Activated naive CD8-positive, alpha-beta T cell treated with anti-CD3 and anti-CD28 coated beads, Interleukin-2, amount 50 U/mL, for 16 hours (primary cell): ENCODE results near the gene AADAT.
"Not testable (repeated sequence)": the region's sequence is repeated elsewhere in the genome, so short reads cannot be mapped to it uniquely, and the experiment has no call there.

Source experiments
- DNase-seq: peaks from one replicate; pipeline ENCODE4 v3.0.0-alpha.2; 2020; ENCODE audit warnings: low read depth, low spot score

The AADAT gene

GRCh38 chr4:170090352-170091052 is 746 bp upstream of the AADAT start:
- no peak for DNase-seq

- DNase-seq, result no peak
Measured at GRCh38 chr4:170089274-170089667, 485 bp downstream of the AADAT start.

GRCh38 chr4:170088716-170089115 is 1.0 kb downstream of the AADAT start:
- no peak for DNase-seq

GRCh38 chr4:170087163-170087700 is 2.5 kb downstream of the AADAT start:
- no peak for DNase-seq

DNA sequence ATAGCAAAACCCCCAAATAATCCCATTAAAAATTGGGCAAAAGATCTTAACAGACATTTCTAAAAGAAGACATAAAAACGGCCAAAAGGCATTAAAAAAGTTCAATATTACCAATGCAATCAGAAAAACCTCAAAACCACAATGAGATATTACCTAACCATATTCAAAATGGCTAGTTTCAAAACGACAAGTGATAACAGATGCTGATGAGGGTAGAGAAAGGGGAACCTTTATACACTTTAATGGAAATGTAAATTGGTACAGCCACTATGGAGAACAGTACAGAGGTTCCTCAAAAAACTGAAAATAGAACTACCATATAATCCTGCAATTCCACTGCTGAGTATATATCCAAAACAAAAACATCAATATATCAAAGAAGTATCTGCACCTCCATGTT is 6.2 kb downstream of the AADAT start:
- no peak for DNase-seq

DNA sequence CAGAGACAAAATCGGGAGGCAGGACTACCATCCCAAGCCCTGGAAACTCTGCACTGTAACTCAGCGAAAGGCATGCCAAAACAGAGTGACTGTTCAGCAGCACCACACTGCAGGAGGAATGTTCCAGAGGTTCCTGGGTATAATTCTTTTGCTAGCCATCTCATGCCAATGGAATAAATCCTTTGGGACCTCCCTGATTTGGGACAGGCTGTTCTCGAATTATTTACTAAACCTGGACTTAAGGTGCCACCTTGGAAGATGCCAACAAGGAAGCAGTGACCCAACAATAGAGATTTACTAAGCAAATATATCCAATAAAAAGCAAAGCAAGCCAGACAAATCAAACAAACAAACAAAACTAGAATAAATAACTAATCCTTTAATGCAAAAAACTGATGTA is 9.3 kb downstream of the AADAT start:
- no peak for DNase-seq

- no peak for DNase-seq
Measured at GRCh38 chr4:170079981-170080380, 9.8 kb downstream of the AADAT start.

DNA sequence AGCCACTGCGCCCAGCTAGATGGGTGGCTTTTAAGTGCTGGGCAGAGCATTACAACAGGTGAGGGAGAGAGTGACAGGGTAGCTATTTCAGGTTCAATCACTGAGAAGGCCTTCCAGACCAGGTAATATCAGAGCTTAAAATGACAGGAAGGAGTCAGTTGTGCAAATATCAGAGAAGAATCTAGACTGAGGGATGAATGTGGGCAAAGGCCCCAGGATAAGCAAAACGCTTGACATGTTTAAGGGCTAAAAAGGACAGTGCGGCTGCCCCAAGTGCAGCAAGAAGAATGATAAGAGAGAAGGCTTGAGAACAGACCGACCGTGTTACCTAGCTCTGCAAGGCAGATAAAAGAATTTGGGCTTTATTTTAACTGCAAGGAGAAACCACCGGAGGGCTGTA is 18.6 kb downstream of the AADAT start:
- no peak for DNase-seq

DNA sequence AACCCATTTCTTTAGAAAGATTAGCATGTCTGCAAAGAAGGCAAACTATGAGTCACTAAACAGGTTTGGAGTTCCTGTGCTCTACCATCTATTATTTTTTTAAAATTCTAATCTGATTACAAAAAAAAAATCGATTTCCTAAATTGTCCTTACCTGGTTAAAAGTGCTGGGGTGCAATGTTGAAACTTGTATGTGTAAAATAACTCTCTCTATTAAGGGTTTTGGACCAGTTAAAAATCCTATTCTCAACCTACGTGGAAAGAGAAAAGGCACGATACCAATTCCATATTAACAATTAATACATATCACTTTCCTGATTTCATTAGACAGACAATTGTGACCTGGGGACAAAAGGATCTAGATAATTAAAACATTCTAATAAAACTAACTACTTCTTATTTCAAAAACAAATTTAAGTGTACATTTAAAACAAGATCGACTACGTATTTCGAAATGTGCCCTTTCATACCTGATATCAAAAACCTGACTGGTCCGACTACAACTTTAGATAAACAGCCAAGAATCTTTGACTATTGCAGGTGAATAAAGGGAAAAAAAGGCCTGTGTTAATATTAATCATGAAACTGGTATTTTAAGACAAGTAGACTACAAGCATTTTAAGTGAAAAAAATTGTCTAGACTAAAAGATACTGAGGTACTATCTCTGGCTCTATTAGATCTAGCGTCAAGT is 21.2 kb downstream of the AADAT start:
- no peak for DNase-seq

- no peak for DNase-seq
Measured at GRCh38 chr4:170059421-170059820, 30.3 kb downstream of the AADAT start.

- DNase-seq, result no peak
Measured at GRCh38 chr4:170058826-170059225, 30.9 kb downstream of the AADAT start.

DNA sequence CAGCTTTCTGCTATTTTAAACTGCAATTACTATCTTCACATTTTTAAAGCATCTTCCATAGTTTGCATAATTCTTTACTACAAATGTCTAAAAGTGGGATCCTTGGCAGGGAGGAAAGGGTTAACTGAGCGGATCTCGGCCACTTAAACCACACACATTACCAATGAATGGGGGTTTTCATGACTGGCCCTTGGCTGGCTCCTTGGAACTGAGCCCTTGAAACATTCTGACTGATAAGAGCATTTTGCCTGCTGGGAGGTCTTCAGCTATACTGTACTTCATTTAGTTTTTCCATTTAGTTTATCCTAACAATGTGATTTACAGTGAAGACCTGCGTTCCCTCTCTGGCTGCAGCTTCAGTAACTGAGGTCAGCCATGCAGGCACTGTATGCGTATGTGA is 31.9 kb downstream of the AADAT start:
- DNase-seq, result no peak

GRCh38 chr4:170052919-170053318 is 36.8 kb downstream of the AADAT start:
- DNase-seq, result no peak

GRCh38 chr4:170051402-170051801 is 38.4 kb downstream of the AADAT start:
- no peak for DNase-seq

GRCh38 chr4:170049766-170050165 is 40.0 kb downstream of the AADAT start:
- DNase-seq, result no peak

DNA sequence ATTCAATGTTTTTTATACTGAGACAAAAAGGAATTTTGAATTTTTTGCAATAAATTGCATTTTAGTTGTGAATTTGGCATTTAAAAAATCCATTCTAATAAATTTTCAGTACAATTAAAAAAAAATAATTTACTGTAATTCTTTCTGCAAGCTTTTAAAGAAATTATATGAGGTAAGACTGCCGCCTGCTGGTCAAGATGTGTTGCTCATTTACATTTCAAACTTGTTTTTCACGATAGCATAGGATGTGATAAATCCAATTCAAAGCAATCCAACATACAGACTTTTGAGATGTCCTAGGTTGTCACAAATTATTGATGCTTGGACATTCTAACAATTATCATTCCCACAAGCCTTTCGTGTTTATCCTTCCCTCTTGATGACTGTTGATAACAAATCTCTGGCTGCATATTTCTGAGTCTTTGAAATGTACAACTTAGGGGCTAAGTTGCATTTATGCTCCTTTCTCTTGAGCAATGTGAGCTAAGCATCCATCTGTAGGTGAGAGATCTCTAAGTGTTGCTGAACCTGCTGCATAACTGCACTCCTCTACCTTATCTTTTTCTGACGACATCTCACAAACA is 41.9 kb downstream of the AADAT start:
- peak; percentile 23 for DNase-seq

GRCh38 chr4:170046156-170046555 is 43.6 kb downstream of the AADAT start:
- DNase-seq, result not testable (repeated sequence)

DNA sequence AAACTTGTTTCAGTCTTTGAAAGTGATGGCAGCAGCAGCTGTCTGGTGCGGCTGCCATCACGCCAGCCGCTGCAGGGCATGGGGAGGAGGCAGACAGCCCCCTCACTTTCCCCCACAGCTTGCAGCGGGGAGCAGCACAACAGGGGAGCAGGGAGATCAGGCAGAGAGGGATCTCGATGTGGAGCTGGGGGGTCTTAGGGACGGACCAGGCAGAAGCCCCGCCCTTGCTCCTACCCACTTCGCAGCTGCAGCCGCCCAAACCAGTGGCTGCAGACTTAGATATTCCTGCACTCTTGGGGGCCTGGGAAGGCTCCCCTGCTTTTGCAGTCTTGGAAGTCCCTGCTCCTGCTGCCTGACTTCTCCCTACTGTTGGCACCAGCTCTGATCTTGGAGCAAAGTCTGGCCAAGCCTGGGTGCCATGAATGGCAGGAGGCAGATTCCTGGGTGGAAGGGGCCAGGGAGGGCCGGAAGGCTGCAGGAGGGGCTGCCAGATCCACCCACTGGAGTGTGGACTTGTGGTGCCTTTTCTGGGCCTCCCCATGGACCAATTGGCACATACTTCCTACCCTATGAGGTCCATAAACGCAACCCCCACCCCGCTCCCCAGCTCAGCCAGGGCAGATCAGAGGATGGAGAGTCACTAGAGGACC is 49.6 kb downstream of the AADAT start:
- DNase-seq, result no peak

GRCh38 chr4:170038769-170039168 is 51.0 kb downstream of the AADAT start:
- DNase-seq, result no peak

DNA sequence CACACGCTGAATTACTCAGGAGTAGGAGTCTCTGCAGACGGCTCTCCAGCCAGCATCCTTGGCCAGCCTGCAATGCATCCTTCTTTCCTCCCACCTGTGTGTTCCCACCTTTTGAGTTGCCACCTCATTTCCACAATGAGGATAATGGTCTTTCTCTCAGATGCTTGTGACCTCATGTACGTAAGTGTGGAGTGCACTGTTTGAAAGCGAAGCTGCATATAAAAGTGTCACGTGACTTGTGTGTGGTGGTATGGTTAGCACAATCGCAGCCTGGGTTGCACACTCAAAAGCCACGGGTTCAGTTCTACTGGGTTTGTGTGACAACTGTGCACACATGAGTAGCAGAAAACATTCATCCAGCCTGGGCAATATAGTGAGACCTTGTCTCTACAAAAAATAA is 51.5 kb downstream of the AADAT start:
- no peak for DNase-seq

DNA sequence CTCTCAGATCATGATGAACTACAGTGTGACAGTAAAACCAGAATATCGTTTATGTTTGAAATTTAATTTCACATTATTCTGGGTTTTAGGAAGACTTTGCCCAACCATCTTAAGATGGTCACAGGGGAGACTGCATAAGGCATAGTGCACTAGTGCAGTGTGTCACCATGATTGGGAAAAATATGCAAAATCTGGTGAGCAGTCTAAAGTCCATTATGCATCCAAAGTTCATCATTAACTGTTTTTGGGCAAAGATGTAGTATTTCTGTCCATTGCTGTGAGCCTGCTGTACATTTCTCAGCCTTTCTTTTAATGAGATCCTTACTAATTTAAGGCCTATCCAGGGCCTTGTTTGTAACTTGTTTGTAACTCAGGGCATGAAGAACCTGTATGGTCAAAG is 52.3 kb downstream of the AADAT start:
- no peak for DNase-seq

- no peak for DNase-seq
Measured at GRCh38 chr4:170035845-170036244, 53.9 kb downstream of the AADAT start.
